NCI-H146 treated with DMSO at 0.1 percent for 48 hours (cell line): ENCODE measurements around the gene FCRL4.
"Not testable (repeated sequence)": the region's sequence is repeated elsewhere in the genome, so short reads cannot be mapped to it uniquely, and the experiment has no call there.

Source experiments
- DNase-seq: peaks from one replicate; lab custom pipeline; 2025; ENCODE audit not compliant: unreplicated experiment; lab: John Stamatoyannopoulos, UW

FCRL4 gene

DNA sequence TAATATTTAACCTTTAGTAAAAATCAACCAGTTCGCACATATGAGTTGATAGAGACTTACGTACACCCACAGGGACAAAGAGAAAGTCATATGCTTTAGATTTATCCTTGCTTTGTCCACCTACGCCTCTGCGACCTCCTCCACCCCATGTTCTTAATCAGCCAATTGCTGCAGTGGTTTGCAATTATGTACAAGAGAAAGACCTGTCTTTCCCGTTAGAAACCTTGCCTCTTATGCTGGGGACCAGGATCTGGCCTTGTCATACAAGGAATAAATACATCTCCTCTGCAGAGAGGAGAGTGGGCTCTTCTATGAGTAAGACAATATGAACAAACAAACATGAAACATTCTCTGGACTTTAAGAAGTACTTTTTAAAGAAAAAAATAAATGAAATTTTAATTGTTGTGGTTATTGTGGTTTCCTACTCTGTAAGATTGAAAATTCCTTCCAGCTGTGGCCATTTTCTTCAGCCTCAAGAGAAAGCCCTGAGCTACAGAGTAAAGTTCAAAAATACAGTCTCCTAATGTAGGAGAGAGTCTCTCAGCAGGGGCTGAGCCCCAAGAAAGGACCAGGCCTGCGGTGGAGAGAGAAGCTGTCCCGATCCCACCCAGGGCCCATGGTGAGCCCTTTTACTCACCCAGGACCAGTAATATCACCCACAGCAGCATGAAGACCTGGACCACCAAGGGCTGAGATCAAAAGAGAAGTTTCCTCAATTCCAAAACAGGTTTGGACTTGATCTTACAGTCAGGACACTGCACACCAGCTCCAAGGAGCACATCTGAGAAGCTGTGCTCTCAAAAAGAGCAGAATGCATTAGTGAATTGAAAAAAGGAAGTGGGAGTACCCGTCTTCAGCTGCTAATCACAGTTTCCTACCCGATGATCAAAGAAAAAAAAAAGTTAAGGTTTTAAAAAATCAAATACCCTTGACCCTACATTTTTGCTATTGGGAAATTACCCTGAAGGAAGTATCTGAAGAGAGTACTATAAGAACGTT lies 45.9 kb downstream of the FCRL4 start, which contains the start of gene FCRL5:
FCRL5 (minus strand) TSS at position 822 of the 1,000 bp plus-strand sequence; CDS start at position 669, 153 bp downstream.
- no peak for DNase-seq

DNA sequence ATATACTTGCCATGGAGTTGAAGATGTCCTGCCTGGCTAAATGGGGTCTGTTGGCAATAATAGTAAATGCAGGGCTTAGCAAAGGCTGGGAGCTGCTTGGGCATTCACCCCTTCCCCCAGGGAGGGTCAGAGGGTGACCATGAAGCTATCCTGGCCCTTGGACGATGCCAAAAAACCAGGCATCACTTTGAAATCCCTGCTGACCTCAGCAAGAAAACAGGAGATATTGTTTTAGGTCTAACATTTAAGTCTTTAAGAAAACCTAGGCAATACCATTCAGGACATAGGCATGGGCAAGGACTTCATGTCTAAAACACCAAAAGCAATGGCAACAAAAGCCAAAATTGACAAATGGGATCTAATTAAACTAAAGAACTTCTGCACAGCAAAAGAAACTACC lies 49.8 kb downstream of the FCRL4 start:
- DNase-seq, result not testable (repeated sequence)

DNA sequence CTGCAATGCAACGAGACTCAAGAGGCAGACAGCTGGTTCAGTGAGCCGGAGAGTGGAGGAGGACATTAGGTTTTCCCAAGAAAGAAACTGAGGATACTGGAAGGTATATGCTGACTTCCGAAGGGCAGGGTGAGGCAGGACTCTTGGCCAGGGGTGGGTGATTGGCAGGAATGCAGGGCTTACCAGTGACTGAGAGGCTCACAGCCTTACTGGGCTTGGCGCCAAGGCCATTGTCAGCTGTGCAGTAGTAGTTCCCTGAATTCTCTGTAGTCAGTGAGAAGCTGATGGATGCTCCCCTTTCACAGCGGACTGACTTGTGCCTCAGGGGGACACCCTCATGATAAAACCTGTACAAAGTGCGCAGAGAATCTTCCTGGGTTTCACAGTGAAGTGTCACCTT lies 55.2 kb downstream of the FCRL4 start:
- no peak for DNase-seq

DNA sequence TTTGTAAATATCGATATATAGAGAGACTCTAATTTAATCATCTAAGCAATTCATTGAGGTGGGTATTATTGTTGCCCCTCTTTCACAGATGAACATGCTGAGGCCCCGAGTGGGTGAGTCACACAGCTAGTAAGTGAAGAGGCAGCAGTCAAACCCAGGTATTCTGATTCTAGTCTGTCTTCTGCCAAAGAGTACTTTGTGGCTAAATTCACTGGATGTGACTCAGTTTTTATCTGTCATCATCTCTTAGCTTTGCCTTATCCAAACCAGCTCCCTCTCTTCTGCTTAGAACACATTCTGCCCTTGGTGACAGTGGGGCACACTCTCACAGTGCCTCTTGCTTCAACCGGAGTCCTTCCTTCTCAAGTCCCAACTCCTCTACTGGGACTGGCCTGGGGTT lies 57.0 kb downstream of the FCRL4 start:
- DNase-seq, result no peak

DNA sequence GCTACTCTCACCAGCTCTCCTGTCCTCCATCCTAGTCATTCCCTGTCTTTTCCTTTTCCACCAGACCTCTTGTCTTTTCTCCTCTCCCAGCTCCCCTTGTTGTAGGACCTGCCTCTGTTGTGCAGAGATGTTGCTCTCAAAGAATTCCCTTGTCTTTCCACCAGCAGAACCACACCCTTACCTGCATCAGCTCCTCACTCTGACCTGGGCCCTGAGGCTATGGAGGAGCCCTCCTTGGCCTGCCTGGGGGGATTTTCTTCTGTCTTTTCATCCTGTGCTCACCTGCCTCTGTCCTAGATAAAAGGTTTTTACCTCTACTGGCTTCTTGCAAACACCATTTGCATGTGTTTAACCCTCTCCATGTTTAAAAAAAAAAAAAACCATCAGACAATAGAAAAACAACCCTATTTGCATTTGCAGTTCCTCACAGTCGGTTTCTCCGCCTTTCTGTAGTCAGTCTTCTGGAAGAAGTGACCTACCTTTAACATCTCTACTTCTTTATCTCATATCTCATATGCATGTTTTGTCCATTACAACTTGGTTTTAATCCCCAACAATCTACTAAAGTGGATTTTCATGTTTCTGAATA lies 57.6 kb downstream of the FCRL4 start:
- DNase-seq, result no peak

DNA sequence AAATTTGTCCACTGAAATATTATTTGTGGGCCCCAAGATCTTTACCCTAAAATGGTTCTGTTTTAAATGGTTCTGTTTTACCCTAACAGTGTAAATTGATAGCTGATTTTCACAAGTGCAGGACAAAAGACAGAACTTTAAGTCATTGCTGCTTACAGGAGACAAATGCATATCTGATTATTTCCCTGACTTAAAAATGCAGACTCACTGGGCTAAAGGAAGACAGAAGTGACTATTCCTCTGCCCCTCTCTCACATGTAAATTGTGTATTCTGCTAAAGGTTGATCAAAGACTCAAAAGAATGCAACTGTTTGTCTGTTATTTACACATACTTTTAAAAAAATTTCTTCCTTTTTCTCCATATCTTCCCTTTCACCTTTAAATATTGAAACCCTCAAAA lies 58.3 kb downstream of the FCRL4 start:
- DNase-seq, result no peak

DNA sequence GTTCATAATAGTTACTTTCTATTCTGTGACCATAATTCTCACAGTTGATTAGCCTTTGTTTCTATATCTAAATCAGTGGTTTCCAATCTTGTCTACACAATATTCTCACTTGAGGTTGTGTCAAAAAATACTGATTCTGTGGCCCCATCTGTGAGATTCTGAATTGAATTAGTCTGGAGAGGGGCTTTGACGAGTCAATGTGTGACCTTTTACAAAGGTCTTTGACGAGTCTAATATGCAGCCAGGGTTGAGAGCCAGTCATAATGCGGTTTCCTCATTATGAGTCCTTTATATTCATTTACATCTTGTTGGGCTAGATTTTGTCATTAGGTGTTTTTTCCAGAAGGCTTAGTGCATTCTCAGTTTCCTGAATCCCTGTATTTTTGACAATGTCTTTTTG lies 65.3 kb downstream of the FCRL4 start:
- no peak for DNase-seq

DNA sequence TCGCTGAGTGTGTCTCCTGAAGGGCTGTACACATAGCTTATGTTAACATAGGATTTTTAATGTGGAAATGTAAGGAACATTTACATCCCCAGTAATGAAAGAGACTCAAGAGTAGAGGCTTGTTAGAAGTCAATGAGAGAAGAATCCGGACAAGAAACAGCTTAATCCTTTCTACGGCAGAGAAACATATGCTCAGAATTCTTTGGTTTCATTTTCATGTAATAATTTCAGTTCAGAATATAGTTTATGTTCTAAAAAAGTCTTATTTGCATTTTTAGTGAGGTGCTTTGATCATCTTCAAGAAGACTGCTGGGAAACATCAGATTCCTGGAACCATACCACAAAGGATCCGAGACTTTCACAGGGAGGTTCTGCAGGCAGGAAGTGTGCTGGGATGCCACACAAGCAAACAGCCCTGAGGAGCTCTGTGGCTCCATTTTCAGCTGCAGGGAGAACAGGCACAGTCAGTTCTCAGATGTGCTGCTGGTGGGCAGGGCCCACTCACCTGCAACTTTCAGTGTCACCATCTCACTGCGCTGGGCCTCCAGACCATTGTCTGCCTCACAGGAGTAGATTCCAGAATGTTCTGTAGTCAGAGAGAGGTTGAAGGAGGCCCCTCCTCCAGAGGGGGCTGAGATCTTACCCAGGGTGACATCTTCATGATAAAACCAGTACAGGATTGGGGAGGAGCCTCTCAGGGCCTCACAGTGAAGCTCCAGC lies 74.0 kb downstream of the FCRL4 start:
- no peak for DNase-seq
